GM10266 (cell line): Measurements from ENCODE around the gene ANKRD16.
"Not testable (repeated sequence)": the region's sequence is repeated elsewhere in the genome, so short reads cannot be mapped to it uniquely, and the experiment has no call there.

Source experiments
- DNase-seq: peaks from one replicate; pipeline ENCODE4 v3.0.0; 2012; ENCODE audit errors: extremely low spot score
- CTCF ChIP-seq: IDR thresholded peaks from 2 replicates; pipeline ENCODE4 v1.5.1; 2012; ENCODE audit warnings: mild to moderate bottlenecking, low read depth; ENCODE audit not compliant: control insufficient read depth, insufficient read depth; ENCODE audit errors: missing control alignments

Gene ANKRD16

GRCh38 chr10:5860066-5860465 is 29.6 kb downstream of the ANKRD16 start:
- DNase-seq: no peak
- no peak for TF ChIP-seq CTCF

GRCh38 chr10:5858811-5859210 is 30.9 kb downstream of the ANKRD16 start:
- DNase-seq: no peak
- TF ChIP-seq CTCF: no peak

GRCh38 chr10:5856701-5857004 is 33.0 kb downstream of the ANKRD16 start:
- no peak for TF ChIP-seq CTCF
- no peak for DNase-seq

- no peak for DNase-seq
- no peak for TF ChIP-seq CTCF
Observed at GRCh38 chr10:5855979-5856700, 33.6 kb downstream of the ANKRD16 start.

- no peak for DNase-seq
- no peak for TF ChIP-seq CTCF
Observed at GRCh38 chr10:5854131-5854475, 35.6 kb downstream of the ANKRD16 start.

- not testable (repeated sequence) for DNase-seq
Observed at GRCh38 chr10:5846667-5847066, 43.0 kb downstream of the ANKRD16 start.

GRCh38 chr10:5844345-5845055 is 45.2 kb downstream of the ANKRD16 start:
- no peak for TF ChIP-seq CTCF
- DNase-seq: no peak
